Esophagus muscularis mucosa (tissue), 4 donors: ENCODE results near the gene MSH6. TPM values are rescaled to one million over a fixed set of nuclear protein-coding genes. Genes with fewer than 3 reads are reported as not detected.

Experiments
- DNase-seq: peaks from one replicate; pipeline ENCODE4 v3.0.0-alpha.2; 2017; ENCODE audit errors: extremely low spot score
- H3K27ac ChIP-seq, 4 donors: fragments of 200-600 bp; sonication (generic); replicated peaks in 1 of 4; 1 replicate in 3 of 4; 2 replicates in 1 of 4; pipeline ENCODE4 v1.5.1; 2016 to 2019; ENCODE audit warnings: mild to moderate bottlenecking in 1 of 4
- H3K27me3 ChIP-seq, 4 donors: fragments of 200-600 bp; sonication (generic); one replicate each; pipeline versions ENCODE4 v1.5.1 to v1.6.0; 2016 to 2019
- H3K36me3 ChIP-seq, 4 donors: fragments of 200-600 bp; sonication (generic); one replicate each; pipeline ENCODE4 v1.5.1; 2016 to 2019
- H3K4me1 ChIP-seq, 4 donors: fragments of 200-600 bp; sonication (generic); one replicate each; pipeline ENCODE4 v1.5.1; 2016 to 2019
- H3K4me3 ChIP-seq, 4 donors: fragments of 200-600 bp; sonication (generic); 1 replicate in 2 of 4; 2 replicates in 2 of 4; pipeline ENCODE4 v1.5.1; 2016 to 2019; ENCODE audit warnings: mild to moderate bottlenecking in 4 of 4, moderate library complexity in 1 of 4
- H3K9me3 ChIP-seq, 4 donors: fragments of 200-600 bp; sonication (generic); 1 replicate in 3 of 4; 2 replicates in 1 of 4; pipeline ENCODE4 v1.5.1; 2016 to 2019
- EP300 ChIP-seq: sonication (generic); formaldehyde crosslinking; IDR thresholded peaks from one replicate; pipeline ENCODE4 v1.6.1; 2017; ENCODE audit warnings: antibody characterized with exemption
- POLR2A ChIP-seq: fragments of 450-650 bp; IDR thresholded peaks from one replicate; pipeline ENCODE4 v1.6.1; 2017; ENCODE audit warnings: antibody characterized with exemption, moderate library complexity, mild to moderate bottlenecking, low read depth
- POLR2AphosphoS5 ChIP-seq, 2 donors: sonication (generic); formaldehyde crosslinking; IDR thresholded peaks; one replicate each; pipeline ENCODE4 v1.6.1; 2017; ENCODE audit warnings: antibody characterized with exemption in 2 of 2
- WGBS: methylation state at CpG from one replicate; pipeline ENCODE4 v1.1.5; 2018; 5-methylcytosine and 5-hydroxymethylcytosine counted together
- intact Hi-C: fragments of 100-400 bp; cut with DNase I; formaldehyde crosslinking; loops from one replicate; pipeline ENCODE4 v1.15.1; 2023
- total RNA-seq, 4 donors: library from RNA; depleted of rRNA; stranded (reverse); fragments of >200 nt; gene quantifications; one replicate each; pipeline versions ENCODE4 v1.1.0 to v1.2.1, GENCODE V29; 2016
- TF ChIP-seq, protein P1 (sequence below), 3 experiments: fragments of 200-600 bp in 2 of 3; fragments of 450-650 bp in 1 of 3; sonication (generic) in 2 of 3; IDR thresholded peaks; one replicate each; pipeline ENCODE4 v1.5.1; 2017 to 2019; ENCODE audit warnings: antibody characterized with exemption in 3 of 3, mild to moderate bottlenecking in 2 of 3, moderate library complexity in 1 of 3

MSH6 gene
- total RNA-seq, 4 donors from 2014 or later, result 28.2 to 47.0 (median 39.6) TPM

DNA sequence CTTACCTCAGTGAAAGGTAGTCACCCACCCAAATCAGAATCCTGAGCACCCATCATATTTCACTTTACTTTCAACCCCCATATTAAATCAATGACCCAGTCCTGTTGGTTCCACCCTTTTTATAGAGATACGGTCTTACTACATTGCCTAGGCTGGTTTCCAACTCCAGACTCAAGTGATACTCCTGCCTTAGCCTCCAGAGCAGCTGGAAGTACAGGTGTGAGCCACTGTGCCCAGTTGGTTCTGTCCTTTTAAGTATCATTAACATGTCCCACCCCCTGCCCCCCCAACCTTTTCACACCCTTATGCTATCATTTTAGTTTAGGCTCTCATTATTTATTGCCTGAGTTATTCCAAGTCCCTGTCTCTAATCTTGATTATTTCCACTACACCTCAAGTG lies 28.7 kb downstream of the MSH6 start:
- no peaks in the 10 kb centered on the region for H3K9me3 ChIP-seq
- 76% methylated on average over 1 of the region's 1 CpG for WGBS
- no peak overlapping the region for H3K27ac ChIP-seq
- peaks cover 0 to 26% (median 23%) of the 10 kb centered on the region in 4 donors for H3K4me1 ChIP-seq
- no peak for DNase-seq
- no peak overlapping the region for H3K4me3 ChIP-seq
- H3K27me3 ChIP-seq, result no peaks in the 10 kb centered on the region
- TF ChIP-seq, protein P1, sequence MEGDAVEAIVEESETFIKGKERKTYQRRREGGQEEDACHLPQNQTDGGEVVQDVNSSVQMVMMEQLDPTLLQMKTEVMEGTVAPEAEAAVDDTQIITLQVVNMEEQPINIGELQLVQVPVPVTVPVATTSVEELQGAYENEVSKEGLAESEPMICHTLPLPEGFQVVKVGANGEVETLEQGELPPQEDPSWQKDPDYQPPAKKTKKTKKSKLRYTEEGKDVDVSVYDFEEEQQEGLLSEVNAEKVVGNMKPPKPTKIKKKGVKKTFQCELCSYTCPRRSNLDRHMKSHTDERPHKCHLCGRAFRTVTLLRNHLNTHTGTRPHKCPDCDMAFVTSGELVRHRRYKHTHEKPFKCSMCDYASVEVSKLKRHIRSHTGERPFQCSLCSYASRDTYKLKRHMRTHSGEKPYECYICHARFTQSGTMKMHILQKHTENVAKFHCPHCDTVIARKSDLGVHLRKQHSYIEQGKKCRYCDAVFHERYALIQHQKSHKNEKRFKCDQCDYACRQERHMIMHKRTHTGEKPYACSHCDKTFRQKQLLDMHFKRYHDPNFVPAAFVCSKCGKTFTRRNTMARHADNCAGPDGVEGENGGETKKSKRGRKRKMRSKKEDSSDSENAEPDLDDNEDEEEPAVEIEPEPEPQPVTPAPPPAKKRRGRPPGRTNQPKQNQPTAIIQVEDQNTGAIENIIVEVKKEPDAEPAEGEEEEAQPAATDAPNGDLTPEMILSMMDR (IDR thresholded peaks at IDR 0.05), result no peak
- TF ChIP-seq POLR2AphosphoS5 (IDR thresholded peaks at IDR 0.05) (no peak), POLR2A (no peak), EP300 (no peak)
- peaks cover 27 to 97% (median 70%) of the 10 kb centered on the region in 4 donors for H3K36me3 ChIP-seq
- intact Hi-C loops, result no loop called here

DNA sequence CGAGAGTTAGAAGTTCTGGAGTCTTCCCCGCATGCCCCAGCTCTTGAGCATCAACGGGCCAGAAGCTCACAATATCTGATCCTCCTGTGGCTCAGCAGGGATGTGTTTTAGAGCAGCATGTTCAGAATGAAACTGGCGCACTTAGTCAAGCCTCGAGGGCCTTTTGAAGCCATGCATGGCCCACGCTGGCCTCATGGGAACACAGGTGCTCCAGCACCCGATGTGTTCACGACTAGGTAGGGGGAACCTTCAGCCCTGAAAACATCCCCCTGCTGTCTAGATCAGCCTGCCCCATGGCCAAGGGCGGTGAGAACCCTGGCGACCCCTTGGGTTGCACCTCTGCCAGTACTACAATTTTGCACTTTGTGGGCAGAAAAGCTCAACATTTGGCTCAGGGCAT lies 32.8 kb downstream of the MSH6 start:
- H3K27ac ChIP-seq, result no peak overlapping the region
- no peaks in the 10 kb centered on the region for H3K27me3 ChIP-seq
- intact Hi-C loops, result no loop called here
- peaks cover 24 to 99% (median 79%) of the 10 kb centered on the region in 4 donors for H3K36me3 ChIP-seq
- no peak overlapping the region for H3K4me3 ChIP-seq
- no peaks in the 10 kb centered on the region for H3K9me3 ChIP-seq
- TF ChIP-seq, protein P1 (IDR thresholded peaks at IDR 0.05), result no peak
- no peak for TF ChIP-seq POLR2AphosphoS5 (IDR thresholded peaks at IDR 0.05)
- no peak for TF ChIP-seq EP300
- TF ChIP-seq POLR2A, result no peak
- H3K4me1 ChIP-seq, result peaks cover 0 to 9% (median 2%) of the 10 kb centered on the region in 4 donors
- 99% methylated on average over 10 of the region's 10 CpGs for WGBS
- no peak for DNase-seq

DNA sequence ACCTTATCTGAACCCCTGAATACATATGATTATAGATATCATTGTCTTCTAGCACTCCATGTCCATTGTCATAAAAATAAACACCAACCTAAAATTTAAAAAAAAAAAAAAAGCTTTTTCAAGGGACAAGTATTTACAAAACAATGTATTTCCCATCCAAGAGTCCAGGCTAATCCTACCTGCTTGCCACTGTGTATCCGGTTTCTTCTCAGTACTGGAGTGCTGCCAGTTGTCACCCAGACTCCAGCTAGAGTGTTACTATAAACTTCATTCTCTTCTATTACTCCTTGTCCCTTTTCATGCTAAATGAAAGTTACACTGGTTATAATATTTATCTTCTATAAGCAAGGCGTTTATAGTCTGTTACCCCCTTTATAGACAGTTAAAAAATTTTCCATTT lies 35.8 kb downstream of the MSH6 start:
- Histone ChIP-seq H3K36me3 (peaks cover 33 to 92% (median 75%) of the 10 kb centered on the region in 4 donors), H3K4me1 (no peaks in the 10 kb centered on the region), H3K27me3 (no peaks in the 10 kb centered on the region), H3K27ac (no peak overlapping the region), H3K4me3 (no peak overlapping the region), H3K9me3 (no peaks in the 10 kb centered on the region)
- TF ChIP-seq POLR2AphosphoS5 (IDR thresholded peaks at IDR 0.05), result no peak
- no peak for TF ChIP-seq EP300
- TF ChIP-seq, protein P1 (IDR thresholded peaks at IDR 0.05), result no peak
- no peak for TF ChIP-seq POLR2A
- DNase-seq, result no peak
- WGBS, result 72% methylated on average over 2 of the region's 2 CpGs
- intact Hi-C loops, result no loop called here

DNA sequence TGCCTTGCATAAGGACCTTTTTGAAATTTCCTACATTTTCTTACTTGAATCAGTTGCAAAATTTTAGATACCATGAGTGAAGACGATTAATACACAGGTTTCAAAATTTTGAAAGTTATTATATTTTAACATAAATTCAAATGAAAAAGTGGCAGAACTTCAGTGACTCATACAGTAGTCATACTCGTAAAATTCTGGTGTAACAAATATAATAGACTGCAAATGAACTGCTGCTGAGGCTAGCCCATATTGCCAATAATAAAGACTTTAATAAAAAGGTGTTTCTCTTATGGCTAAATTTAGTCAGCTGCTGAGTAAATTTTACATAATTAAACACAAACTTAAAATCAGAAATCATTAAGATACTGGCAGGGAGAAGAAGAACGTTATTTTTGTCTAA lies 36.9 kb downstream of the MSH6 start:
- Histone ChIP-seq H3K27ac (no peak overlapping the region), H3K4me3 (no peak overlapping the region), H3K36me3 (peaks cover 33 to 92% (median 72%) of the 10 kb centered on the region in 4 donors), H3K9me3 (no peaks in the 10 kb centered on the region), H3K27me3 (no peaks in the 10 kb centered on the region), H3K4me1 (no peaks in the 10 kb centered on the region)
- no peak for TF ChIP-seq POLR2A
- TF ChIP-seq POLR2AphosphoS5 (IDR thresholded peaks at IDR 0.05), result no peak
- TF ChIP-seq EP300, result no peak
- TF ChIP-seq, protein P1 (IDR thresholded peaks at IDR 0.05), result no peak
- intact Hi-C loops, result no loop called here
- no peak for DNase-seq
- WGBS, result 95% methylated on average over 3 of the region's 3 CpGs

DNA sequence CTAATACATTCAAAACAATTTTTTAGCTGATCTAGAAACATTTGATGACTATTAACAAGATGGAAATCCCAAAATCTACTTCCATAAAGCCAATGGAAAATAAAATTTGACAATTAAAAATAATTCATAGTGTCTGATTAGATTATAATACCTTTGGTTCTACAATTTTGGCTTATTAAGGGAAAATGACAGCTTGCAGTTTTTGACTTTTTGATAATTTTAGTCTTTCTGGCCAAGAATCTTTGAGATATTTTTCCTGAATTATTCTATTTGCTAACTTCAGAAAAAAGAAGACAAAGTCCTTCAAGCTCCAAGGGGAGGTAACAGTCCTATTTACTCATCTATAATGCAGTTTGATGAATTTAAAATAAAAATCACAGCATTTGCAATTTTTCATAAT lies 39.6 kb downstream of the MSH6 start:
- Histone ChIP-seq H3K9me3 (no peaks in the 10 kb centered on the region), H3K4me3 (no peak overlapping the region), H3K27ac (no peak overlapping the region), H3K4me1 (no peaks in the 10 kb centered on the region), H3K27me3 (no peaks in the 10 kb centered on the region), H3K36me3 (peaks cover 29 to 92% (median 64%) of the 10 kb centered on the region in 4 donors)
- DNase-seq, result no peak
- intact Hi-C loops, result no loop called here
- TF ChIP-seq, protein P1 (IDR thresholded peaks at IDR 0.05), result no peak
- TF ChIP-seq POLR2AphosphoS5 (IDR thresholded peaks at IDR 0.05) (no peak), POLR2A (no peak), EP300 (no peak)
